ENCODE data around the gene BTNL8.

The BTNL8 gene

GRCh38 chr5:180908998-180909731 lies 10.2 kb downstream of the BTNL8 start:
- no peak for DNase-seq (ENCODE audit: low spot score)

DNA sequence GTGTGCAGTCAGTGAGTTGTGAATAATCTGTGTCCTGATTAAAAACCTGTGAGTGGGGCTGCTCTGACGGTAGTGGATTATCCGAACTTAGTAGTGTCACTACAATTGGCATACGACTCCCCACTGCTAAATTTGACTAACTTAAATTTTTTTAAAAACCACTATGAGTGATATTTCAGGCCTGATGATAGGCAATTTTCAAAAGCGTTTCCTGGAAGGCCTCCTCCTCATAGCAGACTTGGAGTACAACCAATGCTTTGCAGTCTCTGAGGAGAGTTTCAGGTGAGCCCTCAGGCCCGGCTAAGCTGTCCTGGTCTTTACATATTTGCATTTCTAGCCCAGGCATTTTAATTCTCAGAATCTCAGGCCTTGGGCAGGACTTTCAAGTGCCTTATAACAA lies 10.8 kb downstream of the BTNL8 start:
- no peak for DNase-seq (ENCODE audit: low spot score)
- in situ Hi-C loops (cut with MboI; ENCODE audit: low sequenced_read_pairs, unreplicated experiment) = no loop called here
- TF ChIP-seq CTCF (IDR thresholded peaks at IDR 0.05; ENCODE audit: borderline replicate concordance, control extremely low read depth, extremely low read depth, insufficient read depth, missing control alignments) = no peak

More at GRCh38 chr5:180908998-180909731, 10.2 kb downstream of the BTNL8 start:
- in situ Hi-C loops (cut with MboI; ENCODE audit: low sequenced_read_pairs, unreplicated experiment) = no loop called here
- TF ChIP-seq CTCF (IDR thresholded peaks at IDR 0.05; ENCODE audit: borderline replicate concordance, control extremely low read depth, extremely low read depth, insufficient read depth, missing control alignments) = no peak

GRCh38 chr5:180910182-180910581 lies 11.2 kb downstream of the BTNL8 start:
- TF ChIP-seq CTCF (IDR thresholded peaks at IDR 0.05; ENCODE audit: borderline replicate concordance, control extremely low read depth, extremely low read depth, insufficient read depth, missing control alignments) = no peak
- DNase-seq (ENCODE audit: low spot score) = no peak
- in situ Hi-C loops (cut with MboI; ENCODE audit: low sequenced_read_pairs, unreplicated experiment) = no loop called here

GRCh38 chr5:180910735-180911134 lies 11.8 kb downstream of the BTNL8 start:
- in situ Hi-C loops (cut with MboI; ENCODE audit: low sequenced_read_pairs, unreplicated experiment) = no loop called here
- no peak for TF ChIP-seq CTCF (IDR thresholded peaks at IDR 0.05; ENCODE audit: borderline replicate concordance, control extremely low read depth, extremely low read depth, insufficient read depth, missing control alignments)
- DNase-seq (ENCODE audit: low spot score) = no peak

DNA sequence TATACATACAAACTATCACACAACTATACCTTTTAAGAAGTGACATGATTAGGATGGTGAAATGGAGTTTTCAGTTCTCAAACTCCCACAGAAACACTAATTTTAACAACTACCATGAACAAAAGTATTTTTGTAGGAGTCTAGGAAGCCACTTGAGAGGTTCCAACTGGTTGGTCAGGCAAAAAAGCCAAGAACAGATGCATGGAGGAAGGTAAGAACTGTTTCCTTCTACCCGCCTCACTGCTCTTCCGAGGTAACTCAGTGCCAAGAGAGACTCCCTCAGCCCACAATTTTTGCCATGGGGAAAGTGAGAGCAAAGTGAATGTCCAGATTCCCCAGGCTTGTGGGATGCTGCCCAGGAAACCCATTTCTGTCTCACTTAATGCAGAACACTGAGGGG lies 15.7 kb downstream of the BTNL8 start:
- in situ Hi-C loops (cut with MboI; ENCODE audit: low sequenced_read_pairs, unreplicated experiment) = no loop called here
- TF ChIP-seq CTCF (IDR thresholded peaks at IDR 0.05; ENCODE audit: borderline replicate concordance, control extremely low read depth, extremely low read depth, insufficient read depth, missing control alignments) = no peak
- DNase-seq (ENCODE audit: low spot score) = no peak

GRCh38 chr5:180915924-180916323 lies 17.0 kb downstream of the BTNL8 start:
- TF ChIP-seq CTCF (IDR thresholded peaks at IDR 0.05; ENCODE audit: borderline replicate concordance, control extremely low read depth, extremely low read depth, insufficient read depth, missing control alignments) = no peak
- no peak for DNase-seq (ENCODE audit: low spot score)
- in situ Hi-C loops (cut with MboI; ENCODE audit: low sequenced_read_pairs, unreplicated experiment) = no loop called here

Measured in GM13976 (cell line).